Measurements from ENCODE around the gene PSMD13.

DNA sequence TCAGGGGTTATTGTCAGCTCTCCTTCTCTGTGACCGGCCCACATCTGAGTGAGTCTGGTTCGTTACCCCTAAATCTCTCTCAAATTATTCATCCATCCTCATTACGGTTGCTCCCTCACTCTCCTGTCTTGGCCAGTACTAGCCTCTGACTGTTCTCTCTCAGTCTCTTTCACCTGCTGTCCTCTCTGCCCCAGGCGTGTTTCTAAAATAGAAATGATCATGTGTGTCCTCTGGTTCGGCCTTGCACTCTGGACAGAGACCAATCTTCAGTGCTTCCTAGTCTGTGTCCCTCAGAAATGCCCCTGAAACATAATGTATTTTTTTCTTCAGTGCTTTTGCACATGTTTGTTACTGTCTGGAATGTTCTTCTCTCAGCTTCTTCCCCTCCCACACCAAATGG lies 4.9 kb downstream of the PSMD13 start:
- TF ChIP-seq, protein P1, sequence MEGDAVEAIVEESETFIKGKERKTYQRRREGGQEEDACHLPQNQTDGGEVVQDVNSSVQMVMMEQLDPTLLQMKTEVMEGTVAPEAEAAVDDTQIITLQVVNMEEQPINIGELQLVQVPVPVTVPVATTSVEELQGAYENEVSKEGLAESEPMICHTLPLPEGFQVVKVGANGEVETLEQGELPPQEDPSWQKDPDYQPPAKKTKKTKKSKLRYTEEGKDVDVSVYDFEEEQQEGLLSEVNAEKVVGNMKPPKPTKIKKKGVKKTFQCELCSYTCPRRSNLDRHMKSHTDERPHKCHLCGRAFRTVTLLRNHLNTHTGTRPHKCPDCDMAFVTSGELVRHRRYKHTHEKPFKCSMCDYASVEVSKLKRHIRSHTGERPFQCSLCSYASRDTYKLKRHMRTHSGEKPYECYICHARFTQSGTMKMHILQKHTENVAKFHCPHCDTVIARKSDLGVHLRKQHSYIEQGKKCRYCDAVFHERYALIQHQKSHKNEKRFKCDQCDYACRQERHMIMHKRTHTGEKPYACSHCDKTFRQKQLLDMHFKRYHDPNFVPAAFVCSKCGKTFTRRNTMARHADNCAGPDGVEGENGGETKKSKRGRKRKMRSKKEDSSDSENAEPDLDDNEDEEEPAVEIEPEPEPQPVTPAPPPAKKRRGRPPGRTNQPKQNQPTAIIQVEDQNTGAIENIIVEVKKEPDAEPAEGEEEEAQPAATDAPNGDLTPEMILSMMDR (IDR thresholded peaks at IDR 0.05; ENCODE audit: insufficient read depth, low read length): no peak
- TF ChIP-seq POLR2AphosphoS5 (IDR thresholded peaks at IDR 0.05; ENCODE audit: low read depth) (no peak), GABPA (IDR thresholded peaks at IDR 0.05; ENCODE audit: low read depth) (no peak), SPI1 (IDR thresholded peaks at IDR 0.05; ENCODE audit: borderline replicate concordance, low read depth) (no peak)
